Rectal smooth muscle tissue (tissue), 1 donor: ENCODE results near the gene CPE.
"Not testable (repeated sequence)": the region's sequence is repeated elsewhere in the genome, so short reads cannot be mapped to it uniquely, and the experiment has no call there.

Experiments
- H3K27ac ChIP-seq: one replicate; pipeline ENCODE4 v1.7.0; 2013; ENCODE audit warnings: low read depth, low read length, inconsistent platforms
- H3K27me3 ChIP-seq: one replicate; pipeline ENCODE4 v1.7.0; 2013; ENCODE audit warnings: low read length; ENCODE audit not compliant: control insufficient read depth, insufficient read depth
- H3K36me3 ChIP-seq: one replicate; pipeline ENCODE4 v1.7.0; 2013; ENCODE audit warnings: low read length; ENCODE audit not compliant: control insufficient read depth, insufficient read depth
- H3K4me1 ChIP-seq: one replicate; pipeline ENCODE4 v1.7.0; 2013; ENCODE audit warnings: low read length; ENCODE audit not compliant: control insufficient read depth, insufficient read depth
- H3K4me3 ChIP-seq: one replicate; pipeline ENCODE4 v1.7.0; 2013; ENCODE audit warnings: low read length
- H3K9ac ChIP-seq: one replicate; pipeline ENCODE4 v1.7.0; 2013; ENCODE audit warnings: low read length

Gene CPE

GRCh38 chr4:165426331-165426730 is 47.5 kb downstream of the CPE start:
- Histone ChIP-seq H3K27me3 (no peaks in the 10 kb centered on the region), H3K4me1 (no peaks in the 10 kb centered on the region), H3K4me3 (no peak overlapping the region), H3K36me3 (no peaks in the 10 kb centered on the region), H3K9ac (no peak overlapping the region), H3K27ac (no peak overlapping the region)

- Histone ChIP-seq H3K9ac (no peak overlapping the region), H3K36me3 (no peaks in the 10 kb centered on the region), H3K27me3 (no peaks in the 10 kb centered on the region), H3K27ac (no peak overlapping the region), H3K4me3 (no peak overlapping the region), H3K4me1 (no peaks in the 10 kb centered on the region)
Measured at GRCh38 chr4:165426823-165427222, 48.0 kb downstream of the CPE start.

GRCh38 chr4:165428957-165429356 is 50.1 kb downstream of the CPE start:
- H3K27me3 ChIP-seq = no peaks in the 10 kb centered on the region
- H3K36me3 ChIP-seq = no peaks in the 10 kb centered on the region
- no peaks in the 10 kb centered on the region for H3K4me1 ChIP-seq
- H3K27ac ChIP-seq = no peak overlapping the region
- no peak overlapping the region for H3K9ac ChIP-seq
- no peak overlapping the region for H3K4me3 ChIP-seq

GRCh38 chr4:165433529-165433928 is 54.7 kb downstream of the CPE start:
- no peaks in the 10 kb centered on the region for H3K36me3 ChIP-seq
- no peak overlapping the region for H3K9ac ChIP-seq
- no peak overlapping the region for H3K4me3 ChIP-seq
- no peaks in the 10 kb centered on the region for H3K4me1 ChIP-seq
- H3K27ac ChIP-seq = no peak overlapping the region
- no peaks in the 10 kb centered on the region for H3K27me3 ChIP-seq

- no peaks in the 10 kb centered on the region for H3K27me3 ChIP-seq
- H3K27ac ChIP-seq = no peak overlapping the region
- no peaks in the 10 kb centered on the region for H3K4me1 ChIP-seq
- no peaks in the 10 kb centered on the region for H3K36me3 ChIP-seq
- H3K9ac ChIP-seq = no peak overlapping the region
- H3K4me3 ChIP-seq = no peak overlapping the region
Measured at GRCh38 chr4:165437691-165438090, 58.9 kb downstream of the CPE start.

GRCh38 chr4:165439344-165439743 is 60.5 kb downstream of the CPE start:
- Histone ChIP-seq H3K36me3 (no peaks in the 10 kb centered on the region), H3K27ac (no peak overlapping the region), H3K9ac (no peak overlapping the region), H3K4me1 (no peaks in the 10 kb centered on the region), H3K27me3 (no peaks in the 10 kb centered on the region), H3K4me3 (no peak overlapping the region)

- Histone ChIP-seq H3K27ac (no peak overlapping the region), H3K27me3 (no peaks in the 10 kb centered on the region), H3K4me3 (no peak overlapping the region), H3K4me1 (no peaks in the 10 kb centered on the region), H3K36me3 (no peaks in the 10 kb centered on the region), H3K9ac (no peak overlapping the region)
Measured at GRCh38 chr4:165439981-165440380, 61.2 kb downstream of the CPE start.

GRCh38 chr4:165440415-165441158 is 61.8 kb downstream of the CPE start:
- no peak overlapping the region for H3K27ac ChIP-seq
- H3K9ac ChIP-seq = no peak overlapping the region
- H3K4me1 ChIP-seq = no peaks in the 10 kb centered on the region
- H3K4me3 ChIP-seq = no peak overlapping the region
- no peaks in the 10 kb centered on the region for H3K27me3 ChIP-seq
- H3K36me3 ChIP-seq = no peaks in the 10 kb centered on the region

- H3K4me3 ChIP-seq = no peak overlapping the region
- no peak overlapping the region for H3K27ac ChIP-seq
- H3K27me3 ChIP-seq = no peaks in the 10 kb centered on the region
- H3K4me1 ChIP-seq = no peaks in the 10 kb centered on the region
- no peak overlapping the region for H3K9ac ChIP-seq
- no peaks in the 10 kb centered on the region for H3K36me3 ChIP-seq
Measured at GRCh38 chr4:165443276-165443675, 64.5 kb downstream of the CPE start.

- Histone ChIP-seq H3K36me3 (no peaks in the 10 kb centered on the region), H3K27me3 (no peaks in the 10 kb centered on the region), H3K9ac (no peak overlapping the region), H3K4me1 (no peaks in the 10 kb centered on the region), H3K27ac (no peak overlapping the region), H3K4me3 (no peak overlapping the region)
Measured at GRCh38 chr4:165448700-165449099, 69.9 kb downstream of the CPE start.

GRCh38 chr4:165449333-165449732 is 70.5 kb downstream of the CPE start:
- H3K27me3 ChIP-seq = no peaks in the 10 kb centered on the region
- no peaks in the 10 kb centered on the region for H3K36me3 ChIP-seq
- no peak overlapping the region for H3K9ac ChIP-seq
- no peak overlapping the region for H3K4me3 ChIP-seq
- no peak overlapping the region for H3K27ac ChIP-seq
- no peaks in the 10 kb centered on the region for H3K4me1 ChIP-seq

- Histone ChIP-seq H3K9ac (no peak overlapping the region), H3K4me1 (no peaks in the 10 kb centered on the region), H3K4me3 (no peak overlapping the region), H3K27me3 (no peaks in the 10 kb centered on the region), H3K27ac (no peak overlapping the region), H3K36me3 (no peaks in the 10 kb centered on the region)
Measured at GRCh38 chr4:165450871-165451270, 72.1 kb downstream of the CPE start.

GRCh38 chr4:165453140-165453539 is 74.3 kb downstream of the CPE start:
- not testable (repeated sequence) for H3K27ac ChIP-seq, H3K27me3 ChIP-seq, H3K4me1 ChIP-seq, H3K4me3 ChIP-seq, H3K36me3 ChIP-seq, H3K9ac ChIP-seq
